H1 (cell line): ENCODE results near the gene INTS6. TPM values are rescaled to one million over a fixed set of nuclear protein-coding genes. Genes with fewer than 3 reads are reported as not detected.

ENCODE experiments used
- CEBPB ChIP-seq: IDR thresholded peaks from 2 replicates; pipeline ENCODE4 v1.6.1; 2012; ENCODE audit warnings: low read depth, low read length
- CHD7 ChIP-seq: fragments of 300-600 bp; sonication (generic); IDR thresholded peaks from 2 replicates; pipeline ENCODE4 v1.7.1; 2012; ENCODE audit warnings: low read length, moderate library complexity, mild to moderate bottlenecking, inconsistent platforms; ENCODE audit not compliant: insufficient replicate concordance
- GTF2F1 ChIP-seq: IDR thresholded peaks from 2 replicates; pipeline ENCODE4 v1.6.1; 2012; ENCODE audit warnings: low read depth, low read length, improper control_type of control experiment, borderline replicate concordance
- HDAC2 ChIP-seq, 2 experiments: fragments of 300-600 bp in 1 of 2; sonication (generic) in 1 of 2; IDR thresholded peaks; 2 replicates each; pipeline ENCODE4 v1.6.1; 2011 to 2012; ENCODE audit warnings: low read depth in 2 of 2, low read length in 2 of 2, mild to moderate bottlenecking in 2 of 2, moderate library complexity in 2 of 2, borderline replicate concordance in 1 of 2, inconsistent platforms in 1 of 2
- JUND ChIP-seq: IDR thresholded peaks from 2 replicates; pipeline ENCODE4 v1.6.1; 2011; ENCODE audit warnings: mild to moderate bottlenecking, improper control_type of control experiment, low read length
- KDM4A ChIP-seq: IDR thresholded peaks from one replicate; pipeline ENCODE4 v1.7.1; 2012; ENCODE audit warnings: low read depth, mild to moderate bottlenecking, moderate library complexity, low read length, inconsistent platforms; ENCODE audit not compliant: severe bottlenecking
- POLR2AphosphoS5 ChIP-seq: IDR thresholded peaks from 2 replicates; pipeline ENCODE4 v1.6.1; 2011; ENCODE audit warnings: low read depth, low read length
- SUZ12 ChIP-seq: fragments of 200-600 bp; sonication (generic); IDR thresholded peaks from 2 replicates; pipeline ENCODE4 v1.6.1; 2012; ENCODE audit warnings: mild to moderate bottlenecking, inconsistent platforms, low read length, moderate library complexity, mixed read lengths
- polyA plus RNA-seq, 7 experiments: library from polyadenylated mRNA; depleted of rRNA in 3 of 7; stranded (reverse) in 5 of 7; unstranded in 2 of 7; fragments of >200 nt in 5 of 7; fragments of 200-250 nt in 2 of 7; gene quantifications; 1 replicate in 5 of 7; 2 replicates in 1 of 7; 4 replicates in 1 of 7; pipeline versions ENCODE4 v1.2.1 to v1.2.3, GENCODE V29; 2011 to 2013; ENCODE audit warnings: missing spikeins in 2 of 7, mixed read lengths in 2 of 7
- total RNA-seq: library from RNA; stranded (reverse); fragmentation: NEBNext Ultra II Directional; extraction: Animal tissue kit (Norgen Biotek cat#: 25700); gene quantifications from 2 replicates; pipeline ENCODE4 v1.2.1, GENCODE V29; 2021

The INTS6 gene
- total and polyA plus RNA-seq, 2 of the 8 experiments (the other 6 are each of a cell fraction or from before 2014, with no cell fraction given) = 12.6 to 42.8 TPM

GRCh38 chr13:51370116-51370515 lies 82.7 kb downstream of the INTS6 start (continued):
- TF ChIP-seq CHD7 (no peak), HDAC2 (IDR thresholded peaks at IDR 0.05; ENCODE audit: borderline replicate concordance in 1 of 2, low read depth in 2 of 2, low read length in 2 of 2) (no peak), POLR2AphosphoS5 (no peak), CEBPB (no peak), JUND (no peak), GTF2F1 (no peak), KDM4A (no peak), SUZ12 (no peak)
